GM18502 (cell line): ENCODE results near the gene AFAP1.

Experiments
- ATAC-seq: cut with Tn5 transposase; IDR thresholded peaks from one replicate; pipeline ENCODE4 v1.9.1; 2021; ENCODE audit warnings: mild to moderate bottlenecking; ENCODE audit not compliant: unreplicated experiment, poor library complexity

Gene AFAP1

GRCh38 chr4:7712021-7712671 lies 227.5 kb downstream of the AFAP1 start:
- ATAC-seq, result no peak

GRCh38 chr4:7711307-7711963 lies 228.2 kb downstream of the AFAP1 start:
- no peak for ATAC-seq

DNA sequence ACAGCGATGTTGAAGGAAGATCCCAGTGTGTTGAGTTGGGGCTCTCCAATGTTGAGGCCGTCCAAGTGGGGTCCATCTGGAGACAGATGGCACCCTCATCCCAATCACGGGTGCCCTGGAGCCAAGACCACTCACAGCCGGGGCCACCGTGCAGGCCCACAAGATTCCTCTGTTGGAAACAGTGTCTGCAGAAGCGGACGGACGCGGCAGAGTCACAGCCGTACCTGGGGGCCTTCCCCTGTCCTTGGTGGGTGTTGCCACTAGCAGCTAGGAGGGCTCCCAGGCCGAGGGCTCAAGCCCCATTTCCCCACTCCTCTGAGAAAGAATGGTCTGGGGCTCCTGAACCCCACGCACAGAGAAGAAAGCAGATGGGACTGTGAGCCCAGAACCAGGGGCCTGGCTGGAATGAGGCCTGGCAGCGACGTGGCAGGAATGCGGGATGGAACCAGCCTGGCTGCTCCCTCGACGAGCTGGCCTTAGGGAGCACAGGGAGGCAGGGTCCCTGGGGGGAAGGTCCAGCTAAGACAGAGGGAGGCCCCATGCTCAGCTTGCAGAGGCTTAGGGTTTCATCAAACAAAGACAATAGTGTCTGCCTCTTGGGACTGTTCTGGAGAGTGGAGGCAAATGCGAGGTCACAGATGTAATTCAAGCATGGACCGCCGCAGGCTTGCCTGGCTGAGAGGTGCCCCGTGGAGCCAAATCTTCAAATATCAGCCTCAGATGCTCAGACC lies 228.9 kb downstream of the AFAP1 start:
- ATAC-seq, result no peak

GRCh38 chr4:7710126-7710525 lies 229.5 kb downstream of the AFAP1 start:
- no peak for ATAC-seq

DNA sequence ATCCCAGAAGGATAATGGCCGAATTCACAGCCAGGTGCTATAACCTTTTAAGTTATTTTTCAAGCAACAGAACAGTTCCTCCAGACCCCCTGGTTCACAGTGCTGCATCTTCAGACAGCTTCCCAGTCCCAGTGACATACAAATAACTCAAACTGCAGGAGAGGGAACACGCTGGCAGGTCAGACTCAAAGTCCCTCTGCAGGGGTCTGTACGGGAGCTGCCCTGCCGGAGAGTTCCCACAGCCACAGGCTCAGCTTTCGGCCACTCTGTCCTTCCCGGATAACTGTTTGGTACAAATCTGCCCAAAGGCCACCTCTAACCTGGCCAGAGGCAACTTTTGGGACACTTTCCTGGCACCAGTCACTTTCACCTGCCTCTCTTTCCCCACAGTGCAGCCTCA lies 230.2 kb downstream of the AFAP1 start:
- ATAC-seq, result no peak

- ATAC-seq, result no peak
Measured at GRCh38 chr4:7708981-7709380, 230.7 kb downstream of the AFAP1 start.
